GM19193 (cell line): ENCODE data around the gene SNAP29.
A peak's percentile ranks its signal among the peaks of the same experiment; 100 is the strongest.

Experiments
- POLR2A ChIP-seq: IDR thresholded peaks from 4 replicates; pipeline ENCODE4 v1.6.1; 2011; ENCODE audit not compliant: insufficient read depth, insufficient read length; ENCODE audit errors: extremely low read depth

The SNAP29 gene

GRCh38 chr22:20858615-20859416, at the start of gene SNAP29, which contains the start of gene PI4KA:
TSS of gene SNAP29 (plus strand) at chr22:20859007. CDS start at chr22:20859111, 104 bp downstream.
TSS of gene PI4KA (minus strand) at chr22:20858811. CDS start at chr22:20858725, 86 bp downstream.
- TF ChIP-seq POLR2A = peak; percentile 93

- no peak for TF ChIP-seq POLR2A
Observed at GRCh38 chr22:20809538-20810185, 49.1 kb upstream of the SNAP29 start.

- no peak for TF ChIP-seq POLR2A
Observed at GRCh38 chr22:20810645-20811044, 48.2 kb upstream of the SNAP29 start.

GRCh38 chr22:20811171-20811570, 47.6 kb upstream of the SNAP29 start:
- TF ChIP-seq POLR2A = no peak

GRCh38 chr22:20811971-20812660, 46.7 kb upstream of the SNAP29 start:
- TF ChIP-seq POLR2A = no peak

GRCh38 chr22:20813056-20813455, 45.8 kb upstream of the SNAP29 start:
- TF ChIP-seq POLR2A = no peak

- TF ChIP-seq POLR2A = no peak
Observed at GRCh38 chr22:20814221-20814808, 44.5 kb upstream of the SNAP29 start.

GRCh38 chr22:20815477-20816050, 43.2 kb upstream of the SNAP29 start:
- TF ChIP-seq POLR2A = no peak

- no peak for TF ChIP-seq POLR2A
Observed at GRCh38 chr22:20816559-20816958, 42.2 kb upstream of the SNAP29 start.

GRCh38 chr22:20818471-20818870, 40.3 kb upstream of the SNAP29 start:
- TF ChIP-seq POLR2A = no peak

- TF ChIP-seq POLR2A = no peak
Observed at GRCh38 chr22:20819471-20819870, 39.3 kb upstream of the SNAP29 start.

GRCh38 chr22:20822240-20822639, 36.6 kb upstream of the SNAP29 start:
- no peak for TF ChIP-seq POLR2A

GRCh38 chr22:20823264-20823663, 35.5 kb upstream of the SNAP29 start:
- no peak for TF ChIP-seq POLR2A

GRCh38 chr22:20825624-20826023, 33.2 kb upstream of the SNAP29 start:
- TF ChIP-seq POLR2A = no peak

- TF ChIP-seq POLR2A = no peak
Observed at GRCh38 chr22:20829491-20830134, 29.2 kb upstream of the SNAP29 start.

- TF ChIP-seq POLR2A = no peak
Observed at GRCh38 chr22:20833225-20833665, 25.6 kb upstream of the SNAP29 start.
